GM21529 (cell line): ENCODE data around the gene PKNOX2.

ENCODE experiments used
- ATAC-seq: cut with Tn5 transposase; IDR thresholded peaks from one replicate; pipeline ENCODE4 v1.9.1; 2021; ENCODE audit not compliant: unreplicated experiment

Gene PKNOX2

GRCh38 chr11:125351033-125351867, 186.7 kb downstream of the PKNOX2 start:
- no peak for ATAC-seq

GRCh38 chr11:125351868-125352250, 187.3 kb downstream of the PKNOX2 start:
- no peak for ATAC-seq

- no peak for ATAC-seq
These were observed 192.2 kb downstream of the PKNOX2 start for GRCh38 chr11:125356797-125357196.

- ATAC-seq, result no peak
These were observed 193.0 kb downstream of the PKNOX2 start for GRCh38 chr11:125357551-125357950.

- no peak for ATAC-seq
These were observed 193.8 kb downstream of the PKNOX2 start for GRCh38 chr11:125358254-125358840.

- ATAC-seq, result no peak
These were observed 194.6 kb downstream of the PKNOX2 start for GRCh38 chr11:125359130-125359529.

- ATAC-seq, result no peak
These were observed 195.5 kb downstream of the PKNOX2 start for GRCh38 chr11:125360066-125360465.

GRCh38 chr11:125364121-125364826, 199.7 kb downstream of the PKNOX2 start:
- no peak for ATAC-seq

- ATAC-seq, result no peak
These were observed 200.8 kb downstream of the PKNOX2 start for GRCh38 chr11:125365196-125365931.

GRCh38 chr11:125367710-125368109, 203.2 kb downstream of the PKNOX2 start:
- ATAC-seq, result no peak

GRCh38 chr11:125368757-125369156, 204.2 kb downstream of the PKNOX2 start:
- no peak for ATAC-seq

- ATAC-seq, result no peak
These were observed 205.3 kb downstream of the PKNOX2 start for GRCh38 chr11:125369808-125370207.

GRCh38 chr11:125370561-125371389, 206.2 kb downstream of the PKNOX2 start:
- no peak for ATAC-seq

GRCh38 chr11:125371431-125371935, 206.9 kb downstream of the PKNOX2 start:
- no peak for ATAC-seq

GRCh38 chr11:125372088-125372487, 207.5 kb downstream of the PKNOX2 start:
- ATAC-seq, result no peak

GRCh38 chr11:125372911-125373310, 208.4 kb downstream of the PKNOX2 start:
- ATAC-seq, result no peak

GRCh38 chr11:125373426-125374391, 209.2 kb downstream of the PKNOX2 start:
- peak; percentile 64 for ATAC-seq

GRCh38 chr11:125374398-125374797, 209.8 kb downstream of the PKNOX2 start:
- ATAC-seq, result no peak

- no peak for ATAC-seq
These were observed 210.6 kb downstream of the PKNOX2 start for GRCh38 chr11:125375146-125375545.
